OCI-LY3 (cell line): ENCODE results near the gene CCDC32.

Source experiments
- H2AFZ ChIP-seq: fragments of 200-600, 300-600 bp; shearing (Covaris generic); 2 replicates; pipeline ENCODE4 v1.6.0; 2014; ENCODE audit warnings: antibody characterized with exemption, low read depth, low read length
- H3K27ac ChIP-seq: fragments of 200-600, 300-600 bp; sonication (generic); 2 replicates; pipeline ENCODE4 v1.5.1; 2014; ENCODE audit warnings: mild to moderate bottlenecking, low read length, moderate library complexity, mixed read lengths
- H3K27me3 ChIP-seq: fragments of 200-600, 300-600 bp; sonication (generic); 2 replicates; pipeline ENCODE4 v1.6.1; 2014; ENCODE audit warnings: low read depth, low read length, mixed read lengths
- H3K36me3 ChIP-seq: fragments of 200-600, 300-600 bp; sonication (generic); replicated peaks from 2 replicates; pipeline ENCODE3; 2014; ENCODE audit warnings: low read depth, low read length, mixed read lengths
- H3K4me1 ChIP-seq: fragments of 300-600, 200-600 bp; sonication (generic); 2 replicates; pipeline ENCODE4 v1.6.1; 2014; ENCODE audit warnings: low read length, mixed read lengths
- H3K4me2 ChIP-seq: fragments of 200-600, 300-600 bp; sonication (generic); 2 replicates; pipeline ENCODE4 v1.6.1; 2014; ENCODE audit warnings: low read length, mixed read lengths
- H3K4me3 ChIP-seq: fragments of 300-600, 200-600 bp; sonication (generic); 2 replicates; pipeline ENCODE4 v1.5.1; 2014; ENCODE audit warnings: antibody characterized with exemption, mild to moderate bottlenecking, low read length, moderate library complexity
- H3K79me2 ChIP-seq: fragments of 300-600, 200-600 bp; shearing (Covaris generic); 2 replicates; pipeline ENCODE4 v1.6.1; 2014; ENCODE audit warnings: mild to moderate bottlenecking, low read length, mixed read lengths
- H3K9ac ChIP-seq: fragments of 300-600, 200-600 bp; shearing (Covaris generic); 2 replicates; pipeline ENCODE4 v1.6.0; 2014; ENCODE audit warnings: mild to moderate bottlenecking, low read length, moderate library complexity
- H3K9me3 ChIP-seq: fragments of 200-600, 300-600 bp; shearing (Covaris generic); 2 replicates; pipeline ENCODE4 v1.6.1; 2014; ENCODE audit warnings: low read length, mixed read lengths; ENCODE audit not compliant: insufficient read depth
- H4K20me1 ChIP-seq: fragments of 200-600, 300-600 bp; sonication (generic); 2 replicates; pipeline ENCODE4 v1.6.1; 2016; ENCODE audit warnings: low read length, mixed read lengths; ENCODE audit not compliant: insufficient read depth
- CTCF ChIP-seq: fragments of 200-600, 300-600 bp; sonication (generic); IDR thresholded peaks from 2 replicates; pipeline ENCODE4 v1.5.1; 2014; ENCODE audit warnings: antibody characterized with exemption, low read length, low read depth
- EZH2phosphoT487 ChIP-seq: fragments of 200-600 bp; shearing (Covaris generic); IDR thresholded peaks from 2 replicates; pipeline ENCODE4 v1.6.1; 2018; ENCODE audit warnings: antibody characterized with exemption, mixed run types, low read depth

Gene CCDC32

DNA sequence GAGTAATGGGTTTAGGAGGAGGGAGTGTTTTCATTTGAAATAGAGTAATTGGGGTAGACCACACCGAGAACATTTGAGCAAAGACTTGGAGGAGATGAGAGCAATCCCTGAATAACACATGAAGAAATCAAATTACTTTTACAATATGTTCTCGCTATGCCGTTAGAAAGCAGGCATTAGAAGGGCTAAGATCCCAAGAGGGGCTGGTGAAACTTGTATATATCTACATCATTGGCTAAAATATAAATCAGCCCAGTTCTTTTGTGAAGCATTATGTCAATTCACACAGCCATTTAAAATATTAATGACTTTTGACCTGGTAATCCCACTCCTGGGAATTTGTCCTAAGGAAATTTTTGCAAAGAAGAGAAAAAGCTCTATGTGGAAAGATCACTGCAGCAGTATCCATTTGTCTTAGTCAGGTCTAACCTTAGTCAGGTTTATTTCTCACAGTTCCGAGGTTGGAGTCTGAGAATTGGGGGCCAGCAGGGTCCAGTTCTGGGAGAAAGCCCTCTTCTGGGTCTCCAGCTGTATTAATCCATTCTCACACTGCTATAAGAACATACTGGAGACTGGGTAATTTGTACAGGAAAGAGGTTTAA lies 31.0 kb downstream of the CCDC32 start:
- H4K20me1 ChIP-seq: no peaks in the 10 kb centered on the region
- no peaks in the 10 kb centered on the region for H3K9me3 ChIP-seq
- H3K36me3 ChIP-seq: no peaks in the 10 kb centered on the region
- TF ChIP-seq EZH2phosphoT487 (no peak), CTCF (no peak)
- H3K79me2 ChIP-seq: no peaks in the 10 kb centered on the region
- no peak overlapping the region for H3K4me2 ChIP-seq
- H3K4me1 ChIP-seq: peaks cover 4% of the 10 kb centered on the region; the same call in 1 of the 2 replicates
- no peak overlapping the region for H3K27ac ChIP-seq
- H3K27me3 ChIP-seq: no peaks in the 10 kb centered on the region
- no peak overlapping the region for H2AFZ ChIP-seq
- no peak overlapping the region for H3K4me3 ChIP-seq
- H3K9ac ChIP-seq: no peak overlapping the region

GRCh38 chr15:40528801-40529200 lies 36.0 kb downstream of the CCDC32 start:
- Histone ChIP-seq H3K9me3 (no peaks in the 10 kb centered on the region), H3K4me1 (no peaks in the 10 kb centered on the region)
- no peak for TF ChIP-seq CTCF
- TF ChIP-seq EZH2phosphoT487: no peak

GRCh38 chr15:40525855-40526254 lies 39.0 kb downstream of the CCDC32 start:
- H3K9me3 ChIP-seq: no peaks in the 10 kb centered on the region
- H3K36me3 ChIP-seq: no peaks in the 10 kb centered on the region
- no peak overlapping the region for H3K4me2 ChIP-seq
- peaks cover 6% of the 10 kb centered on the region for H3K4me1 ChIP-seq
- no peaks in the 10 kb centered on the region for H4K20me1 ChIP-seq
- no peak overlapping the region for H2AFZ ChIP-seq
- no peaks in the 10 kb centered on the region for H3K27me3 ChIP-seq
- H3K9ac ChIP-seq: no peak overlapping the region
- no peak overlapping the region for H3K27ac ChIP-seq
- H3K4me3 ChIP-seq: no peak overlapping the region
- no peaks in the 10 kb centered on the region for H3K79me2 ChIP-seq
- TF ChIP-seq EZH2phosphoT487: no peak
- no peak for TF ChIP-seq CTCF

More at GRCh38 chr15:40528801-40529200, 36.0 kb downstream of the CCDC32 start:
- Histone ChIP-seq H3K4me2 (no peak overlapping the region), H2AFZ (no peak overlapping the region), H3K27ac (no peak overlapping the region), H3K36me3 (no peaks in the 10 kb centered on the region), H3K4me3 (no peak overlapping the region), H3K9ac (no peak overlapping the region), H3K27me3 (no peaks in the 10 kb centered on the region), H3K79me2 (no peaks in the 10 kb centered on the region), H4K20me1 (no peaks in the 10 kb centered on the region)

DNA sequence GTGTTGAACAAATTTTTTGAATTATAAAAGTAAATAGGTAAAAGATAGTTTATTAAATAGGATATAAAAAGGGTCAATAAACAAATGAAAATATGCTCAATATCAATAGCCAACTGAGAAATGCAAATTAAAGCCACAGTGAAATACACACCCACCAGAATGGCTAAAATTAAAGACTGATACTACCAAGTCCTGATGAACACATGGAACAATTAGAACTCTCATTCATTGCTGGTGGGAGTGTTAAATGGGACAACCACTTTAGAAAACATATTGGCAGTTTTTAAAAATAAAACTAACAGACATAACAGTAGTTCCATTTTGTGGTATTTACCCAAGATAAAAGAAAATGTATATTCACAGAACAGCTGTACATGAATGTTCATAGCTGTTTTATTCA lies 41.2 kb downstream of the CCDC32 start:
- Histone ChIP-seq H3K4me1 (peaks cover 14% of the 10 kb centered on the region), H3K9ac (no peak overlapping the region), H3K36me3 (no peaks in the 10 kb centered on the region), H3K27me3 (no peaks in the 10 kb centered on the region), H4K20me1 (no peaks in the 10 kb centered on the region), H3K4me2 (no peak overlapping the region), H3K27ac (no peak overlapping the region), H3K79me2 (no peaks in the 10 kb centered on the region), H3K4me3 (no peak overlapping the region), H3K9me3 (no peaks in the 10 kb centered on the region), H2AFZ (no peak overlapping the region)
- TF ChIP-seq CTCF (no peak), EZH2phosphoT487 (no peak)
